GM23248 (cell line): ENCODE results near the gene ADAMTS9.

Experiments used
- EZH2 ChIP-seq: fragments of 200-600 bp; sonication (generic); IDR thresholded peaks from 2 replicates; pipeline ENCODE4 v1.6.1; 2018; ENCODE audit warnings: antibody characterized with exemption, mild to moderate bottlenecking; ENCODE audit not compliant: insufficient read depth, poor library complexity, severe bottlenecking
- EZH2phosphoT487 ChIP-seq: fragments of 200-600 bp; sonication (generic); IDR thresholded peaks from 2 replicates; pipeline ENCODE4 v1.6.1; 2018; ENCODE audit warnings: antibody characterized with exemption, moderate library complexity, mild to moderate bottlenecking, low read depth; ENCODE audit not compliant: insufficient read depth

- no peak for TF ChIP-seq EZH2phosphoT487
- no peak for TF ChIP-seq EZH2
Measured at GRCh38 chr3:64619216-64619615, 68.6 kb downstream of the ADAMTS9 start.
